ENCODE measurements around the gene FLYWCH2.
"Not testable (repeated sequence)": the region's sequence is repeated elsewhere in the genome, so short reads cannot be mapped to it uniquely, and the experiment has no call there.

- not testable (repeated sequence) for TF ChIP-seq CTCF, POLR2A (IDR thresholded peaks at IDR 0.05)
These were observed 60.7 kb downstream of the FLYWCH2 start for GRCh38 chr16:2943716-2944115.

All from Peyer's patch (tissue), 4 donors.